ENCODE measurements around the gene HSPA14.
"Not testable (repeated sequence)": the region's sequence is repeated elsewhere in the genome, so short reads cannot be mapped to it uniquely, and the experiment has no call there.

The HSPA14 gene

GRCh38 chr10:14880229-14880628, 42.1 kb downstream of the HSPA14 start:
- no peak for DNase-seq (ENCODE audit: low read depth)

- DNase-seq (ENCODE audit: low read depth): no peak
Measured at GRCh38 chr10:14884082-14884481, 46.0 kb downstream of the HSPA14 start.

DNA sequence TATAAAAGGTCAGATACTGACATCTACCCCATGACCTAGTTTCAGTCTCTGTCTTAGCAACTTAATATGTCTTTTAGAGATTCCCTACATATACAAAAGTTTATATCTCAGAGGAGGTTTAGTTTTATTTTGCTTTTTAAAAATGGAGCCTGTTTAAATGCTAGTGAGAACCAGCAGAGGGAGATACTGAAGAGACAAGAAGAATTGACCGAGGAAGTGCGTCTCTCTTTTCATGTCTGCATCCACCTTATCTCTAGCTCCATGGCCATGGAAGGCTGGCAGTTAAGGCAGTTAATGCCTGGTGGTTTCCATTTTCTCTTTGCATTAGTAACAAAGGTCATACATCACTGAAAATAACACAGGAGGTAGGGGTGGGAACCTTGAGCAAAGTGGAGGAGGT, 51.2 kb downstream of the HSPA14 start:
- DNase-seq (ENCODE audit: low read depth): no peak

- no peak for DNase-seq (ENCODE audit: low read depth)
Measured at GRCh38 chr10:14891151-14891550, 53.0 kb downstream of the HSPA14 start.

DNA sequence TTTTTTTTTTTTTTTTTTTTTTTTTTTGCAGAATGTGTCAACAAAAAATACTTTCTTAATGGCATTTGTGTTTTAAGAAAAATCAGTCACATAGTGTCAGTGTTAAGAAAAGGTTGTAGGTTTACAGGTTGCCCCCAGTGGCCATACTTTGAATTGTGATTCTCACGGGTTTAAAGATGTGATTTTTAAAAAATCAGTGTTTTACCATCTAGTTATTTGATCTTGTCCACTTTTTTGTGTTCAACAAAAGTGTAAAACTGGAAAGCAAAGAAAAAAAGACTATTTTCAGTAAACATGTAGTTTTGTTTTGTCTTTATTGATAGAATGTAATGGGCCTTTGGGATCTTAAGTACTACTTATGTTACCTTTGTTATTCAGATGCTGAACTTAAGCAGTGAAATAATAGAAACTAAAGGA, 66.2 kb downstream of the HSPA14 start:
- no peak for DNase-seq (ENCODE audit: low read depth)

DNA sequence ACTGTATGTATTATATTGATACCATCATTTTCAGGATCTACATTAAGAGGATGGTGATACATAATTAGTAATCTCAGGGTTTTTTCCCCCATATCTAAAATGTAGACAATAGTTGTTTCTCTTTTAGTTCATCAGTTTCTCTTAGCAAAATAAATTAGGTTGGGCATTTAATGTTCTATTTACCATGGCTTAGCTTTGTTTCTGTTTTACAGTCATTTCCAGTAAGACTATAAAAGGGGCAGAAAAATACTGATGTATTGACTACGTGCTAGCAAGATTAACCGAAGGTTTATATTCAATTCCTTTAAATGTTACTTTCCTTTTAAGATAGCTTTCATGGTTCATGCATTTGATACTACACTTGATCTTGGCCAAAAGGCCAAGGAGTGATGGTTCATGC, 66.8 kb downstream of the HSPA14 start:
- no peak for DNase-seq (ENCODE audit: low read depth)

DNA sequence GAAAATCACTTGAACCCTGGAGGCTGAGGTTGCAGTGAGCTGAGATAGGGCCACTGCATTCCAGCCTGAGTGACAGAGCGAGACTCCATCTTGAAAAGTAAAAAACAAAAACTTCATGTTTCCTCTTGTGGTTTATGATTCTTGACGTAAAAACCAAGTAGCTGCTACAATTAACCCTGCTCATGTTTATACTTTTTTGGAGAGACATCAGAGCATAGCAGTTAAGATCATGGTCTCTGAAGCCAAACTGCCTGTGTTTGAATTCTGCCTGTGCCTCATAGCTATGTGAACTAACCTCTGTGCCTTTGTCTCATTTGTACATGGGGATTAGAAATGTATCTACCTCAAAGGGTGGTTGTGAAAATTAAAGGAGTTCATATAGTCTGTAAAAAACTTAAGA, 67.8 kb downstream of the HSPA14 start:
- no peak for DNase-seq (ENCODE audit: low read depth)

DNA sequence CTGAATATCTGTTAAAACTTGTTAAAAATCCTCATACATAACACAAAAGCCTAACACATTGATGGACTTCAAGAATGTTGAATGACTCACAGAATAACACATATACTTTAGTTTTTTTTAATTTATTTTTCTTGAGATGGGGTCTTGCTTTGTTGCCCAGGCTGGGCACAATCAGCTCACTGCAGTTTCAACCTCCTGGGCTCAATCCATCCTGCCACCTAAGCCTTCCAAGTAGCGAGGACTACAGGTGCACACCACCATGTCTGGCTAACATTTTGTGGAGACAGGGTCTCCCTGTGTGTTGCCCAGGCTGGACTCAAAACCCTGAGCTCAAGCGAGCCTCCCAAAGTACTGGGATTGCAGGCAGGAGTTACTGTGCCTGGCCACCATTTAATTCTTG, 68.7 kb downstream of the HSPA14 start:
- no peak for DNase-seq (ENCODE audit: low read depth)

DNA sequence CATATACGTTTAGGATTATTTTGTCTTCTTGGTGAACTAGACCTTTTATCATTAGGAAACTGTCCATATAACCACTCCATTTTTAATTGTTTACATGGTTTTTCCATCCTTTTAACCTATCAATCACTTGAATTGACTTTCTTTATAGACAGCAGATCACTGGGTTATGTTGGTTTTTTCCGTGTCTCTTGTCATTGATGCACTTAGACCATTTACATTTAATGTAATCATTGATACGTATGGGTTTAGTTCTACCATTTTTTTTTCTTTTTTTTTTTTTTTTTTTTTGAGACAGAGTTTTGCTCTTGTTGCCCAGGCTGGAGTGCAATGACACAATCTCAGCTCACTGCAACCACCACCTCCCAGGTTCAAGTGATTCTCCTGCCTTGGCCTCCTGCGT, 69.5 kb downstream of the HSPA14 start:
- not testable (repeated sequence) for DNase-seq (ENCODE audit: low read depth)

- DNase-seq (ENCODE audit: low read depth): no peak
Measured at GRCh38 chr10:14909101-14909500, 71.0 kb downstream of the HSPA14 start.

DNA sequence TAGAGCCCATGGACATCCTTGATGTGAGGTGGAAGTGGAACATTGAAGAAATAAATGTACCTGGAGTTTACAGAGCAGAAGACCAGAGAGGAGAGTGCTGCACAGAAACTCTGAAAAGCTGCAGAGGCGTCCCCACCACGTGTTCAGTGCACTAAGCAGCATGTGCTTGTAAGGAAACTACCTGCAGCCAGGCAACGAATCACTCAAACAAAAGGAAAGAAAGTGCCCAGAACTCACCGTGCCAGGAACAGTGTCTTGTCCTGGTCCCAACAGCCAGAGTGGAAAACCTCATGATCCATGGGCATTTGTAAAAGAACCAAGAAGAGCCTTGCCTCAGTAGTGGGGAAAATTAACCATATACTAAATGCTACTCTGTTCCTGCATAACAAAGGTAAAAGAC, 72.8 kb downstream of the HSPA14 start:
- DNase-seq (ENCODE audit: low read depth): no peak

- DNase-seq (ENCODE audit: low read depth): no peak
Measured at GRCh38 chr10:14911801-14912200, 73.7 kb downstream of the HSPA14 start.

- no peak for DNase-seq (ENCODE audit: low read depth)
Measured at GRCh38 chr10:14916600-14916999, 78.5 kb downstream of the HSPA14 start.

GRCh38 chr10:14917827-14918226, 79.7 kb downstream of the HSPA14 start:
- no peak for DNase-seq (ENCODE audit: low read depth)

GRCh38 chr10:14918964-14919363, 80.9 kb downstream of the HSPA14 start:
- DNase-seq (ENCODE audit: low read depth): no peak

Data from stimulated activated CD8-positive, alpha-beta memory T cell treated with anti-CD3 and anti-CD28 coated beads, Interleukin-15, amount 100 ng/mL, for 1 hour (primary cell).